ENCODE measurements around the gene YPEL2. TPM values are rescaled to one million over a fixed set of nuclear protein-coding genes. Genes with fewer than 3 reads are reported as not detected.

Gene YPEL2
- total and polyA plus RNA-seq, 4 experiments from 2014 or later = 9.9 to 42.4 (median 31.2) TPM

- no peak overlapping the region for H3K27ac ChIP-seq (ENCODE audit: low read depth, low read length)
- H3K27me3 ChIP-seq (ENCODE audit: insufficient read depth, low read length) = no peaks in the 10 kb centered on the region
- peak overlapping the region in 1 of 7 donors; percentile 36 for H3K27ac Mint-ChIP-seq
- H3K27me3 Mint-ChIP-seq = no peaks in the 10 kb centered on the region
- no peaks in the 10 kb centered on the region for H3K9me3 ChIP-seq (ENCODE audit: control insufficient read depth in 1 of 2, low read length in 2 of 2)
- intact Hi-C loops (cut with micrococcal nuclease) = no loop called here
- POLR2A ChIA-PET (ENCODE audit: partially characterized antibody) = no interaction called here
- H3K36me3 ChIP-seq (ENCODE audit: insufficient read depth, low read length) = no peaks in the 10 kb centered on the region
- peaks cover 7 to 10% of the 10 kb centered on the region in 2 donors for H3K36me3 Mint-ChIP-seq
- no peak overlapping the region for H3K4me3 ChIP-seq (ENCODE audit: low read length in 2 of 2)
- no peak overlapping the region for H3K4me3 Mint-ChIP-seq
- CTCF ChIA-PET (ENCODE audit: partially characterized antibody) = interaction anchor here (1.1 to 1.4 kb wide), 2 partner anchors 8 to 28 kb away, joined by 3 read pairs; no protein-coding TSS in a partner anchor
- no peak for DNase-seq
- H3K4me1 Mint-ChIP-seq = peaks cover 0 to 8% (median 3%) of the 10 kb centered on the region in 4 donors
- H3K4me1 ChIP-seq (ENCODE audit: insufficient read depth, low read length) = no peaks in the 10 kb centered on the region
- peaks cover 0 to 9% (median 6%) of the 10 kb centered on the region in 8 donors for H3K9me3 Mint-ChIP-seq
Measured at GRCh38 chr17:59413014-59413766, 81.7 kb downstream of the YPEL2 start.

DNA sequence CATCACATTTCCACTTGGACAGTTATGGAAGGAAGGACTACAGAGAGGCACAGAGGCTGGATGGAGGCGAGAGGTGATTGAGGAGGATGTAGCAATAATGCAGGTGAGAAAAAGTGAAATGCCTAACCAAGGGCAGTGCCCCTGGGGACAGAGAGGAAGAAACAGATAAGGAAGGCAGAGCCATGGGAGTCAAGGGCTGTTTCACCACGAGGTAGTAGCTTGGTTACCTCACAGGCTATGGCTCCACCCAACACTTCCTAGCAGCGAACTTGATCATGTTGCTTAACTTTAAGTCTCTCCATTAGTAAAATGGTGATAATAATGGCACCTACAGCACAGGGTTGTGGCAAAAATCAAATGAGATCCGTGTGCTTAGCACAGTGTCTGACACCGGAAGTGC, 83.9 kb downstream of the YPEL2 start:
- Histone ChIP-seq H3K4me1 (ENCODE audit: insufficient read depth, low read length) (no peaks in the 10 kb centered on the region), H3K36me3 (ENCODE audit: insufficient read depth, low read length) (no peaks in the 10 kb centered on the region), H3K9me3 (ENCODE audit: control insufficient read depth in 1 of 2, low read length in 2 of 2) (no peaks in the 10 kb centered on the region), H3K27ac (ENCODE audit: low read depth, low read length) (no peak overlapping the region), H3K4me3 (ENCODE audit: low read length in 2 of 2) (no peak overlapping the region), H3K27me3 (ENCODE audit: insufficient read depth, low read length) (no peaks in the 10 kb centered on the region)
- intact Hi-C loops (cut with micrococcal nuclease) = no loop called here
- ChIA-PET POLR2A (ENCODE audit: partially characterized antibody) (interaction anchor here (1.2 kb wide), 1 partner anchor 12 kb away, joined by 4 read pairs; no protein-coding TSS in a partner anchor), CTCF (ENCODE audit: partially characterized antibody) (interaction anchor here (1.2 to 1.9 kb wide), 3 partner anchors 12 to 105 kb away, joined by 3 to 10 read pairs (median 4); no protein-coding TSS in a partner anchor)
- Mint-ChIP-seq H3K27ac (peak overlapping the region in 2 of 7 donors; percentile 6 to 15), H3K9me3 (peaks cover 0 to 6% (median 0%) of the 10 kb centered on the region in 8 donors), H3K4me1 (peaks cover 0 to 8% (median 3%) of the 10 kb centered on the region in 4 donors), H3K27me3 (peaks cover 0 to 1% of the 10 kb centered on the region in 2 donors), H3K36me3 (no peaks in the 10 kb centered on the region), H3K4me3 (no peak overlapping the region)
- no peak for DNase-seq

DNA sequence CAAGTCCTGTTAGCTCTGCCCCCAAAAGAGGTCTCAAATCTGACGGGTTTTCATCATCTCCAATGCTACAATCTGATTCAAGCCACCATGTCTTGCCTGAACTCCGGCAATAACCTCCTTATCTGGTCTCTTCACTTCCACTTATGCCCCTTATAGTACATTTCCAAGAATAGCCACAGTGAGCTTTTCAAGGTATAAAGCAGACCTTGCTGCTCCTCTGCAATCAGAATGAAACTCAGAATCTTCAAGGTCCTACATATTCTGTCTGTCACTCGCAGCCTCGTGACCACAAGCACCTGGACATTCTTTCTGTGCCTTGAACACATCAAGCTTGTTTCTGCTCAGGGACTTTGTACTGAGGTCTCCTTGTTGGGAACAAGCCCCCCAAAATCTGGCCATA, 84.7 kb downstream of the YPEL2 start:
- Histone ChIP-seq H3K4me3 (ENCODE audit: low read length in 2 of 2) (no peak overlapping the region), H3K27me3 (ENCODE audit: insufficient read depth, low read length) (no peaks in the 10 kb centered on the region), H3K9me3 (ENCODE audit: control insufficient read depth in 1 of 2, low read length in 2 of 2) (no peaks in the 10 kb centered on the region), H3K4me1 (ENCODE audit: insufficient read depth, low read length) (no peaks in the 10 kb centered on the region), H3K27ac (ENCODE audit: low read depth, low read length) (no peak overlapping the region), H3K36me3 (ENCODE audit: insufficient read depth, low read length) (no peaks in the 10 kb centered on the region)
- ChIA-PET POLR2A (ENCODE audit: partially characterized antibody) (interaction anchor here (1.2 kb wide), 1 partner anchor 12 kb away, joined by 4 read pairs; no protein-coding TSS in a partner anchor), CTCF (ENCODE audit: partially characterized antibody) (interaction anchor here (1.2 to 1.9 kb wide), 3 partner anchors 11 to 106 kb away, joined by 3 to 10 read pairs (median 4); no protein-coding TSS in a partner anchor)
- Mint-ChIP-seq H3K27me3 (peaks cover 0 to 1% of the 10 kb centered on the region in 2 donors), H3K36me3 (no peaks in the 10 kb centered on the region), H3K4me1 (peaks cover 0 to 8% (median 3%) of the 10 kb centered on the region in 4 donors), H3K27ac (no peak overlapping the region), H3K9me3 (peaks cover 0 to 2% (median 0%) of the 10 kb centered on the region in 8 donors), H3K4me3 (no peak overlapping the region)
- intact Hi-C loops (cut with micrococcal nuclease) = no loop called here
- DNase-seq = no peak

GRCh38 chr17:59417452-59417851, 86.0 kb downstream of the YPEL2 start:
- Mint-ChIP-seq H3K9me3 (no peaks in the 10 kb centered on the region), H3K36me3 (no peaks in the 10 kb centered on the region), H3K4me3 (no peak overlapping the region), H3K27me3 (peaks cover 0 to 1% of the 10 kb centered on the region in 2 donors), H3K27ac (no peak overlapping the region), H3K4me1 (peaks cover 0 to 8% (median 3%) of the 10 kb centered on the region in 4 donors)
- DNase-seq = no peak
- no peaks in the 10 kb centered on the region for H3K9me3 ChIP-seq (ENCODE audit: control insufficient read depth in 1 of 2, low read length in 2 of 2)
- no peaks in the 10 kb centered on the region for H3K36me3 ChIP-seq (ENCODE audit: insufficient read depth, low read length)
- H3K4me1 ChIP-seq (ENCODE audit: insufficient read depth, low read length) = no peaks in the 10 kb centered on the region
- H3K4me3 ChIP-seq (ENCODE audit: low read length in 2 of 2) = no peak overlapping the region
- intact Hi-C loops (cut with micrococcal nuclease) = no loop called here
- H3K27ac ChIP-seq (ENCODE audit: low read depth, low read length) = no peak overlapping the region
- H3K27me3 ChIP-seq (ENCODE audit: insufficient read depth, low read length) = no peaks in the 10 kb centered on the region
- ChIA-PET CTCF (ENCODE audit: partially characterized antibody) (no interaction called here), POLR2A (ENCODE audit: partially characterized antibody) (no interaction called here)

DNA sequence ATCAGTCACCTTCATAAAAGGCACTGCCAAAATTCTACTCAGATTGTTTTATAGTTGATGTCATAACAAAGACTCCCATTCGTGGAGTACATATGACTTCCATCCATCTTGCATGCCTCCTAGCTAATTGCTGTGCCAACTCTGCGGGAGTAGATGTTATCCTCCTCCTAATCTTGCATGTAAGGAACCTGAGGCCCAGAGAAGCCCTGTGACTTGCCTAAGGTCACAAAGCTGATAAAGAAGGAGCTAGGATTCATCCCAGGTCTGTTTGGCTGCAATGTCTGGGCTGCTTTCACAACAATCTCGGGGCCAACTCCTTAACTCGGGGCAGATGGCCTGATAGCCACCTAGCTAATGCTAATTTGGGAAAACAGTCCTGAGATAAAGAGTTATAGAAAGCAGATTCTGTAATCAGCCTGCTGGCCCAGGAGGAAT, 87.3 kb downstream of the YPEL2 start:
- no peaks in the 10 kb centered on the region for H3K9me3 ChIP-seq (ENCODE audit: control insufficient read depth in 1 of 2, low read length in 2 of 2)
- H3K36me3 ChIP-seq (ENCODE audit: insufficient read depth, low read length) = no peaks in the 10 kb centered on the region
- no peaks in the 10 kb centered on the region for H3K27me3 ChIP-seq (ENCODE audit: insufficient read depth, low read length)
- Mint-ChIP-seq H3K9me3 (no peaks in the 10 kb centered on the region), H3K27me3 (peaks cover 0 to 1% of the 10 kb centered on the region in 2 donors), H3K4me1 (peaks cover 0 to 8% (median 3%) of the 10 kb centered on the region in 4 donors), H3K4me3 (no peak overlapping the region), H3K36me3 (no peaks in the 10 kb centered on the region), H3K27ac (peak overlapping the region in 1 of 7 donors; percentile 30)
- H3K4me1 ChIP-seq (ENCODE audit: insufficient read depth, low read length) = no peaks in the 10 kb centered on the region
- no peak overlapping the region for H3K27ac ChIP-seq (ENCODE audit: low read depth, low read length)
- intact Hi-C loops (cut with micrococcal nuclease) = no loop called here
- CTCF ChIA-PET (ENCODE audit: partially characterized antibody) = interaction anchor here (1.0 kb wide), 1 partner anchor 89 kb away, joined by 3 read pairs; no protein-coding TSS in a partner anchor
- POLR2A ChIA-PET (ENCODE audit: partially characterized antibody) = no interaction called here
- DNase-seq = no peak
- no peak overlapping the region for H3K4me3 ChIP-seq (ENCODE audit: low read length in 2 of 2)

GRCh38 chr17:59420901-59421300, 89.4 kb downstream of the YPEL2 start:
- POLR2A ChIA-PET (ENCODE audit: partially characterized antibody) = no interaction called here
- H3K27ac Mint-ChIP-seq = no peak overlapping the region
- CTCF ChIA-PET (ENCODE audit: partially characterized antibody) = no interaction called here

GRCh38 chr17:59421722-59422121, 90.3 kb downstream of the YPEL2 start:
- no peak overlapping the region for H3K4me3 ChIP-seq (ENCODE audit: low read length in 2 of 2)
- Mint-ChIP-seq H3K4me1 (no peaks in the 10 kb centered on the region), H3K4me3 (no peak overlapping the region), H3K27ac (no peak overlapping the region), H3K9me3 (no peaks in the 10 kb centered on the region), H3K36me3 (no peaks in the 10 kb centered on the region), H3K27me3 (peaks cover 0 to 1% of the 10 kb centered on the region in 2 donors)
- no peaks in the 10 kb centered on the region for H3K27me3 ChIP-seq (ENCODE audit: insufficient read depth, low read length)
- H3K27ac ChIP-seq (ENCODE audit: low read depth, low read length) = no peak overlapping the region
- DNase-seq = no peak
- no peaks in the 10 kb centered on the region for H3K4me1 ChIP-seq (ENCODE audit: insufficient read depth, low read length)
- H3K36me3 ChIP-seq (ENCODE audit: insufficient read depth, low read length) = no peaks in the 10 kb centered on the region
- ChIA-PET POLR2A (ENCODE audit: partially characterized antibody) (no interaction called here), CTCF (ENCODE audit: partially characterized antibody) (no interaction called here)
- intact Hi-C loops (cut with micrococcal nuclease) = no loop called here
- no peaks in the 10 kb centered on the region for H3K9me3 ChIP-seq (ENCODE audit: control insufficient read depth in 1 of 2, low read length in 2 of 2)

More at GRCh38 chr17:59420901-59421300, 89.4 kb downstream of the YPEL2 start:
- H3K36me3 Mint-ChIP-seq = no peaks in the 10 kb centered on the region
- peaks cover 0 to 4% (median 3%) of the 10 kb centered on the region in 4 donors for H3K4me1 Mint-ChIP-seq
- H3K27ac ChIP-seq (ENCODE audit: low read depth, low read length) = no peak overlapping the region
- intact Hi-C loops (cut with micrococcal nuclease) = no loop called here
- H3K27me3 ChIP-seq (ENCODE audit: insufficient read depth, low read length) = no peaks in the 10 kb centered on the region
- no peak overlapping the region for H3K4me3 ChIP-seq (ENCODE audit: low read length in 2 of 2)
- H3K27me3 Mint-ChIP-seq = peaks cover 0 to 1% of the 10 kb centered on the region in 2 donors
- no peaks in the 10 kb centered on the region for H3K9me3 Mint-ChIP-seq
- H3K4me1 ChIP-seq (ENCODE audit: insufficient read depth, low read length) = no peaks in the 10 kb centered on the region
- H3K9me3 ChIP-seq (ENCODE audit: control insufficient read depth in 1 of 2, low read length in 2 of 2) = no peaks in the 10 kb centered on the region
- no peak overlapping the region for H3K4me3 Mint-ChIP-seq
- DNase-seq = no peak
- no peaks in the 10 kb centered on the region for H3K36me3 ChIP-seq (ENCODE audit: insufficient read depth, low read length)

Measured in CD4-positive, alpha-beta memory T cell (primary cell).